Gastrocnemius medialis (tissue), 4 donors: ENCODE measurements around the gene ATAD3A. TPM values are rescaled to one million over a fixed set of nuclear protein-coding genes. Genes with fewer than 3 reads are reported as not detected.

Source experiments
- ATAC-seq, 2 donors: fragments of 150-250 bp; one replicate each; pipeline ENCODE4 v1.9.1; 2016
- DNase-seq, 2 donors: peaks; one replicate each; pipeline ENCODE4 v3.0.0-alpha.2; 2019
- H3K27ac ChIP-seq, 4 donors: fragments of 200-600 bp; sonication (generic); 1 replicate in 1 of 4; 2 replicates in 3 of 4; pipeline ENCODE4 v1.5.1; 2016 to 2018; ENCODE audit warnings: mild to moderate bottlenecking in 2 of 4, moderate library complexity in 1 of 4
- H3K27me3 ChIP-seq, 3 donors: fragments of 200-600 bp; sonication (generic) in 2 of 3; 1 replicate in 1 of 3; 2 replicates in 2 of 3; pipeline versions ENCODE4 v1.5.1 to v1.6.0; 2016 to 2019; ENCODE audit warnings: mild to moderate bottlenecking in 1 of 3, moderate library complexity in 1 of 3
- H3K36me3 ChIP-seq, 2 donors: fragments of 200-600 bp; sonication (generic) in 1 of 2; one replicate each; pipeline ENCODE4 v1.5.1; 2017 to 2018
- H3K4me1 ChIP-seq, 2 donors: fragments of 200-600 bp; sonication (generic) in 1 of 2; one replicate each; pipeline ENCODE4 v1.5.1; 2016 to 2017; ENCODE audit warnings: mild to moderate bottlenecking in 2 of 2
- H3K4me3 ChIP-seq, 4 donors: fragments of 200-600 bp; sonication (generic) in 3 of 4; 1 replicate in 1 of 4; 2 replicates in 3 of 4; pipeline ENCODE4 v1.5.1; 2016 to 2019; ENCODE audit warnings: mild to moderate bottlenecking in 2 of 4
- H3K9me3 ChIP-seq, 3 donors: fragments of 200-600 bp; sonication (generic) in 2 of 3; 1 replicate in 1 of 3; 2 replicates in 2 of 3; pipeline ENCODE4 v1.5.1; 2016 to 2019
- POLR2A ChIP-seq, 2 donors: fragments of 450-650 bp; IDR thresholded peaks; one replicate each; pipeline ENCODE4 v1.6.1; 2017; ENCODE audit warnings: antibody characterized with exemption in 2 of 2, mild to moderate bottlenecking in 2 of 2, moderate library complexity in 2 of 2
- in situ Hi-C, 4 donors: fragments of 200-750 bp; cut with MboI; loops; one replicate each; pipeline versions ENCODE4 v1.15.0 to v1.8.0; 2017; ENCODE audit warnings: low sequenced_read_pairs in 4 of 4
- intact Hi-C: fragments of 100-400 bp; cut with DNase I; formaldehyde crosslinking; loops from one replicate; pipeline ENCODE4 v1.15.1; 2023; ENCODE audit warnings: low total_unique reads
- total RNA-seq, 4 donors: library from RNA; depleted of rRNA; stranded (reverse); fragments of >200 nt; gene quantifications; one replicate each; pipeline versions ENCODE4 v1.1.0 to v1.2.3, GENCODE V29; 2016
- TF ChIP-seq, protein P1 (sequence below), 5 experiments: fragments of 450-650 bp in 3 of 5; fragments of 200-600 bp in 2 of 5; sonication (generic) in 2 of 5; IDR thresholded peaks in 4 of 5; conservative IDR thresholded peaks in 1 of 5; 1 replicate in 4 of 5; 2 replicates in 1 of 5; pipeline ENCODE4 v1.5.1; 2016 to 2019; ENCODE audit warnings: antibody characterized with exemption in 5 of 5, mild to moderate bottlenecking in 3 of 5, moderate library complexity in 3 of 5

ATAD3A gene
- total RNA-seq, 4 donors from 2014 or later, result 22.9 to 47.9 (median 35.6) TPM

DNA sequence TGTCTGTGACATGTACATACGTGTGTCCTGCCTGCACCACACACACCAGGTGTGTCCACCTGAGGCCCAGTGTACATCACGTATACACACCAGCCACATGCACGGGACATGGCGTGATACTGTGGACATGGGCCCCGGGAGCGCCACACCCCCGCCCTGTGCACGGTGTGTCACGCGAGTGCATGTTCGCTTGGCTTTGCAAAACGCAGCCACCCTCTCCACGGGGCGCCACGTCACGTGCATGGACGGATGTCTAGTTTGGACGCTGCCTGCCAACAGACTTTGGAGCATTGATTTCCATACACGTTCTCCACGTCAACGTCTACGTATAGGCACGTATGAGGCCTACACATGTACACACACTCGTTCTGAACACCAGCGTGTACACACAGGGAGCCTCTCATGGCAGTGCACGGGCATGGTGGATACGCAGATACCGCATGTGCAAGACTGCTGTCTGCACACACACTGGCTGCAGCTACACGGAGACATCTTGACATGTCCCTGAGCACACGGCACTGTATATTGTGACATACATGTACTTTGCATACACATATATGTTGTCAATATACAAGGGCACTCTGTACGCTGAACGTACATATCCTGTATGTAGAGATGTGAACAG lies 25.8 kb downstream of the ATAD3A start:
- no peak for ATAC-seq
- peaks cover 0 to 12% of the 10 kb centered on the region in 2 donors for H3K36me3 ChIP-seq
- in situ Hi-C loops (no loop called here), intact Hi-C loops (no loop called here)
- H3K4me1 ChIP-seq, result peaks cover 15 to 35% of the 10 kb centered on the region in 2 donors
- DNase-seq, result no peak
- H3K27me3 ChIP-seq, result no peaks in the 10 kb centered on the region
- peak overlapping the region in 1 of 4 donors; percentile 65 for H3K27ac ChIP-seq
- H3K9me3 ChIP-seq, result no peaks in the 10 kb centered on the region
- H3K4me3 ChIP-seq, result no peak overlapping the region
- no peak for TF ChIP-seq POLR2A (IDR thresholded peaks at IDR 0.05)
- TF ChIP-seq, protein P1, sequence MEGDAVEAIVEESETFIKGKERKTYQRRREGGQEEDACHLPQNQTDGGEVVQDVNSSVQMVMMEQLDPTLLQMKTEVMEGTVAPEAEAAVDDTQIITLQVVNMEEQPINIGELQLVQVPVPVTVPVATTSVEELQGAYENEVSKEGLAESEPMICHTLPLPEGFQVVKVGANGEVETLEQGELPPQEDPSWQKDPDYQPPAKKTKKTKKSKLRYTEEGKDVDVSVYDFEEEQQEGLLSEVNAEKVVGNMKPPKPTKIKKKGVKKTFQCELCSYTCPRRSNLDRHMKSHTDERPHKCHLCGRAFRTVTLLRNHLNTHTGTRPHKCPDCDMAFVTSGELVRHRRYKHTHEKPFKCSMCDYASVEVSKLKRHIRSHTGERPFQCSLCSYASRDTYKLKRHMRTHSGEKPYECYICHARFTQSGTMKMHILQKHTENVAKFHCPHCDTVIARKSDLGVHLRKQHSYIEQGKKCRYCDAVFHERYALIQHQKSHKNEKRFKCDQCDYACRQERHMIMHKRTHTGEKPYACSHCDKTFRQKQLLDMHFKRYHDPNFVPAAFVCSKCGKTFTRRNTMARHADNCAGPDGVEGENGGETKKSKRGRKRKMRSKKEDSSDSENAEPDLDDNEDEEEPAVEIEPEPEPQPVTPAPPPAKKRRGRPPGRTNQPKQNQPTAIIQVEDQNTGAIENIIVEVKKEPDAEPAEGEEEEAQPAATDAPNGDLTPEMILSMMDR (IDR thresholded peaks at IDR 0.05 in 4 of 5, conservative IDR thresholded peaks at IDR 0.05 in 1 of 5), result no peak

DNA sequence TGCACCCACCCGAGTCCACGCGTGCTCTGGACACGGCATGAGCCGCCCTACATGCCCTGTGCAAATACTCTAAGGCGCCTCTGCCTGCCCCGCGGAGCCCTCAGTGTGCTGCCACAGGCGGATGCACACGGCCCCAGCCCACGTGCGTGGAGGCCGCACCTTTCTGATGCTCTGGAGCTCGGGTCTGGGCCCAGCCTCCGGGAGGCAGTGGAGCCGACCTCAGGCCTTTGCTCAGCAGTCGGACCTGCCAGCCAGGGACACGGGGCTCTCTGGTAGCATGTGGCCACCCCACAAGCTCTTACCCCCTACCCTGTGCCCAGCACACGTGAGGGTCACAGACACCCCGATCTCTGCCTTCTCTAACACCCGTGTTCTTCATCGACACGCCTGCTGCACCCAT lies 26.4 kb downstream of the ATAD3A start:
- in situ Hi-C loops, result no loop called here
- TF ChIP-seq POLR2A (IDR thresholded peaks at IDR 0.05), result no peak
- TF ChIP-seq, protein P1 (IDR thresholded peaks at IDR 0.05 in 4 of 5, conservative IDR thresholded peaks at IDR 0.05 in 1 of 5), result no peak

DNA sequence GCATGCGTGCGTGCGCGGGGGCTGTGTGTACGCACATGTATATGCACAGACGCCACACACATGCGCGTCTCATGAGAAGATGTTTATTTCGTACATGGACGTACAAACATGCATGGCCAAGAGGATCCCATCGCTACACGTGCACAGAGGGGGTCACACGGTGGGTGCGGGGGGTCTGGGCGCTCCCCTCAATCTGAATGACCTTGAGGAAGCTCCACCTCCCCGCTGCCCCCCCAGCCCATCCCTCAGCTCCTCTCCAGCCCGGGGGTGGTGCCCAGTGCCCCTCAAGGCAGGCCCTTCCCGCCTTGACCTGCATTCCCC lies 27.0 kb downstream of the ATAD3A start:
- H3K4me3 ChIP-seq, result peak overlapping the region in 1 of 4 donors; percentile 57
- ATAC-seq, result no peak
- peak overlapping the region; percentile 48 to 80 (median 60) for H3K27ac ChIP-seq
- H3K4me1 ChIP-seq, result peaks cover 15 to 38% of the 10 kb centered on the region in 2 donors
- H3K36me3 ChIP-seq, result peaks cover 0 to 18% of the 10 kb centered on the region in 2 donors
- DNase-seq, result no peak
- intact Hi-C loops (no loop called here), in situ Hi-C loops (no loop called here)
- no peaks in the 10 kb centered on the region for H3K9me3 ChIP-seq
- no peaks in the 10 kb centered on the region for H3K27me3 ChIP-seq
- TF ChIP-seq, protein P1 (IDR thresholded peaks at IDR 0.05 in 4 of 5, conservative IDR thresholded peaks at IDR 0.05 in 1 of 5), result no peak
- no peak for TF ChIP-seq POLR2A (IDR thresholded peaks at IDR 0.05)

More for the DNA sequence above, 26.4 kb downstream of the ATAD3A start:
- Histone ChIP-seq H3K4me3 (no peak overlapping the region), H3K4me1 (peaks cover 15 to 36% of the 10 kb centered on the region in 2 donors), H3K27ac (no peak overlapping the region), H3K9me3 (no peaks in the 10 kb centered on the region), H3K27me3 (no peaks in the 10 kb centered on the region), H3K36me3 (peaks cover 0 to 15% of the 10 kb centered on the region in 2 donors)
- intact Hi-C loops, result no loop called here
- DNase-seq (no peak), ATAC-seq (no peak)

DNA sequence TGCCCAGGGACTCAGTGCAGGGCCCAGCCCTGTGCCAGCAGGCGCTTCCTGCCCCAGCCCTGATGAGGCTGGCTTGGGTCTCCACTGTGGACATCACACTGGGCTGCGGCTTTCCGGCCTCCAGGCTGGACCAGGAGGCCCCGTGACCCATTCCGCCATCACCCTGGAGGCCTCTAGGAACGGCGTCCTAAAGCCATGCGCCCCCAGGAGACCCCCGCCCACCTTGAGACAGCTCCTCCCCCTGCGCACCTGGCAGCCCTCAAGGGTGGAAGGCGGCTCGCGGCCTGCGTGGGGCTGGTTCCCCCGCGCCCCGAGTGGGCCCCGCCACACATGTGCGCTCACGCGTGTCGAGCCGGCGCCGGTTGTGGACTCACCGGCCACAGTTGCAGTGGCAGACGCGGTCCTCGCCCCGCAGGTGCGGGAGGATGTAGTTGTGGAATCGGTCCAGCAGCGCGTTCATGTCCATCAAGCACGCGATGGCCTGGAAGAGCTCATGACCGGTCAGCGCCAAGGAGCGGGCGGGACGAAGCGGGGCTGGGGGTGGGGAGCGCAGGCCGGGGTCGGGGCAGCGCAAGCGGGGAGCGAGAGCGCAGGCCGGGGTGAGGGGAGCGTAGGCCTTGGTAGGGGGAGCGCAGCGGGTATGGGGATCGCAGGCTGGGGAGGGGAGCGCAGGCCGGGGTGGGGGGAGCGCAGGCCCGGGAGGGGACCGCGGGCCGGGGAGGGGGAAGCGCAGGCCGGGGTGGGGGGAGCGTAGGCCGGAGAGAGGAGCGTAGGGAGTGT lies 27.5 kb downstream of the ATAD3A start:
- in situ Hi-C loops, result no loop called here

More for the DNA sequence above, 27.5 kb downstream of the ATAD3A start:
- intact Hi-C loops, result no loop called here
- TF ChIP-seq POLR2A (IDR thresholded peaks at IDR 0.05), result no peak
- TF ChIP-seq, protein P1 (IDR thresholded peaks at IDR 0.05 in 4 of 5, conservative IDR thresholded peaks at IDR 0.05 in 1 of 5), result no peak
- Histone ChIP-seq H3K4me3 (peak overlapping the region; percentile 57 to 64 (median 58)), H3K27ac (peak overlapping the region; percentile 48 to 80 (median 60)), H3K36me3 (peaks cover 0 to 18% of the 10 kb centered on the region in 2 donors), H3K27me3 (no peaks in the 10 kb centered on the region), H3K4me1 (peaks cover 9 to 44% of the 10 kb centered on the region in 2 donors), H3K9me3 (no peaks in the 10 kb centered on the region)
- no peak for DNase-seq
- ATAC-seq, result peak in 1 of 2 donors; percentile 14
